ENCODE results near the gene LDLRAD4.
"Not testable (repeated sequence)": the region's sequence is repeated elsewhere in the genome, so short reads cannot be mapped to it uniquely, and the experiment has no call there.

The LDLRAD4 gene

DNA sequence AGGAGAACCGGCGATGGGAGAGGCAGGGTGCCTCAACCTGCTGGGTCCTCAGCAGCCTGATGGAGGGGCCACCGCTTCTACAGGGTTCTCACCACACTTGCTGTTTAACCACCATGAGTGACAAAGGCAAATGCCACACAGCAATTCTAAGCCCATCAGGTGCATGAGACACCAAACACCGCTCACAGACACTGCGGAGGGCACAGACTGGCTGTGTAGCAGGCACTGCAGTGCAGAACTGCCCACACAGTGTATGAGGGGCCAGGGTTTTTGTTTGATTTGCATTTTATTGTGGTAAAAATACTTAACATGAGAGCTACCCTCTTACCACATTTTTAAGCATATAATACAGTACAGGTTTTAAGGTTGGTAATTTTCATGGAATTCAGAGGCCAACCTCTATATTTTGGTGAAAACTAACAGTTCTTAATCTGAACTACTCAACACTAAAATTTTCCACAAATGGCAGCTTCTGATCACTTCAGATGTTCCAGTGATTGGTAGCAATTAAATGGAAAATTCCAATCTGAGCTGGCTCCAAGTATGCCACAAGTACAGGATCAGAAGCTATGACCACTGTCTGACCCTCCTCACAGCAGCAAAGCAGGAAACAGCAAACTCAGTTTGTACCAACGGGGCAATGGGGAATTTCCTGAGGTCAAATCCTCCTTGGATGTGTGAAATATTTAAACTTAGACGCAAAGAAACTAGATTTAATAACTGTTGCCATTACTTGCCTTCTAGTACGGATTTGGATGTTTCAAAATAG lies 440.1 kb downstream of the LDLRAD4 start:
- no peak for DNase-seq (ENCODE audit: low read depth in 2 of 2)

DNA sequence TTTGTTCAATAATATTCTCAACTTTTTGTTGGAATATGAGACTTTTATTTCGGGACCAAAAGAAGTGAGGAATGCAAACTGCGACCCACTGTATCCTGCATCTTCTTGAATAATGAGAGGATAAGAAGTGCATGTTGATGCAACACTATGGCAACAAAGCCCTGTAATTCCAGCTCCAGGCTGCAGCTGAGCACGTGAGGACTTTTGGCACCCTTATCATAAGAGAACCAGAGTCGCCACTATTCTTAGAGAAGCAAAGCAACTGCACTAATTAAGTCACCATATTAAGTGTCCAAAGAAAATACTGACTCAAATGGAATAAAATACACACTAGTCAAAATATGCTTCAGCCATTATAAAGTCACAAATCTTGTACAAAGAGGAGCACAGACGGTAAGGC lies 441.9 kb downstream of the LDLRAD4 start:
- no peak for DNase-seq (ENCODE audit: low read depth in 2 of 2)

DNA sequence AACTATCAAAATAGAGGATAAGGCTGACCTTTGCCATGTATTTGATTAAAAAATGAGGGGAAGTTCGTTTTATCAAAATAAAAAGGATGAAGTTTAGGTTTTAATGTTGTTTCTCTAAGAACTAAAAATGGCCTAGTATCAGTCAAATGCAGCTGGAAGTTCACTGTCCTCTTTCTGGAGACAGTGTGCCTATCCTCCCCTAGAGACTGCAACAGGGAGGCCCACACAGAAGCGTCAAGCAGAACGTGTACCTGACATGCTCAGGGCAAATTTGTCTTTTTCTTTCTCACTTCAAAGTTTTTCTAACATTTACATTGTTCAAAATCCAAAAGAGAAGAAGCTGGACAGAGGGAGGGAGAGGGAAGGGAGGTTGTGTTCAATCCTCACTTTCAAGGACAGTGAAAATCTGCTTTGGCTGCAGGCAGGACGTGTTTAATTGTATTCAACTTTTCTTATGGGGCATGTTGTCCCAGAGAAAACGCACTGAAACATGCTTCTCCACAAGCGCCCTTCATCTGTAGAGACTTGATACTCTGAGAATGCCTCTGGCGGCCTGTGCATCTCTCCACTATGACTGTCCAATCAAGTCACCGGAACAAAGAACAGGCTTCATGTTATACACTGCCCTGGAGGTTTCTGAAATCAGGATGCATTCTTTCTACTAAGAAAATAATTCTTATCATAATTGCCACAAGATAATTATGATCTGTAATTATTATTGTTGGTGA lies 442.7 kb downstream of the LDLRAD4 start:
- no peak for DNase-seq (ENCODE audit: low read depth in 2 of 2)

DNA sequence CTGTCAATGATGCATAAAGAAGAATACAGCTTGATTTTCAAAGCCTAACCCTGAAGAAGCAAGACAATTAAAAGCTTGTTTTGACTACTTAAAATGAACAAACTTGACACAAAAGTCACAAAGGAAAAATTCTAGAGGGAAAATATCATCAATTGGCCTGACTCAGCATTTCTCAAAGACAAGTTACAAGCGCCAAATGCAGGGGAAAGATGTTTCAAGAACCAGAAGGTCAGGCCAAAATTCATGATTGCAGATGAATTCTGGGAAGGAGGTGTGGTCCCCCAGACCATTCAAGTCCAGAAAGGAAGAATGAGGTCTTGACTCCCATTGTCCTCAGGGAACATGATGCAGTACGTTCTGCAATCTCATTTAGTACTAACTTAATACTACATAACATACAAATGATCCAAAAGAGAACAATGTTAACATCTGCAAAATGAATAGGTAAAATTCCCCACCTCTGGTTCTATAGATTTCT lies 443.3 kb downstream of the LDLRAD4 start:
- DNase-seq (ENCODE audit: low read depth in 2 of 2), result no peak

DNA sequence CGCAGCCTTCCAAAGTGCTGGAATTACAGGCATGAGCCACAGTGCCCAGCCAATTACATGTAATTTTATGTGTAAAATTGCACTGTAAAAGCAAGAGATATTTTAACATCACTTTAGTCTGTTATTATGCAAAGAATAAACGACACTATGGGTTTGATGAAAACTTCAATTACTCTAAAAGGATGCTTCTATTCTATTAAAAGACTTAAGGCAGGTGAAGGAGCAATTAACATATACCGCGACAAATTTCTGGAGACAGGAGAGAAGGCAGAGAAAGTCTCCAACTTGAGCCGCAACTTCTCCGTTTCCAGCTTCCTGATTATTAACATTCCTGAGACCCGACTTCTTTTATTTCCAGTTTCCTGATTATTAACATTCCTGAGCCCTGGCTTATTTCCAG lies 454.1 kb downstream of the LDLRAD4 start:
- no peak for DNase-seq (ENCODE audit: low read depth in 2 of 2)

DNA sequence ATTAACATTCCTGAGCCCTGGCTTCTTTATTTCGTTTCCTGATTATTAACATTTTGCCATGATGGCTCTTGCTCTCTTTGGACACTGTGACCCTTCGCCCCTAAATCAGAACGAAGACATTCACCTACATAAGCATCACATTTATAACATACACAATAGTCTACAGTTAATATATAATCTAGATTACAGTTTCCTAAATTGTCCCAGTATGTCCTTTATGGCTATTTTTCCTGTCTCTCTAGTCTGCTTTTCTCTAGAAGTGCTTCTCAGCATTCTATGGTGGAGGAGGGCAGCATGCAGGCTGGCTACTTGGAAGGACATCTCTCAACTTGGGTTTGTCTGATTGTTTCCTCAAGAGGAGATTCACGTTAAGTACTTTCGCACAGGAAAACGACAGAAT lies 457.9 kb downstream of the LDLRAD4 start:
- DNase-seq (ENCODE audit: low read depth in 2 of 2), result no peak

DNA sequence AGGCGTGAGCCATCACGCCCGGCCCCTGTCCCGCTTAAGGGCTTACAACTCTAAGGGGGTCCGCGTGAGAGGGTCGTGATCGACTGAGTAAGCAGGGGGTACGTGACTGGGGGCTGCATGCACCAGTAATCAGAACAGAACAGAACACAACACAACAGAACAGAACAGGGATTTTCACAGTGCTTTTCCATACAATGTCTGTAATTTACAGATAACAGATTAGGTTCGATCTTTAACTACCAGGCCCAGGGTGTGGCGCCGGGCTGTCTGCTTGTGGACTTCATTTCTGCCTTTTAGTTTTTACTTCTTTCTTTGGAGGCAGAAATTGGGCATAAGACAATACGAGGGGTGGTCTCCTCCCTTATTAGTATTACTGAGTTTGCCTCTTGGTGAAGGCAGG lies 458.8 kb downstream of the LDLRAD4 start:
- not testable (repeated sequence) for DNase-seq (ENCODE audit: low read depth in 2 of 2)

DNA sequence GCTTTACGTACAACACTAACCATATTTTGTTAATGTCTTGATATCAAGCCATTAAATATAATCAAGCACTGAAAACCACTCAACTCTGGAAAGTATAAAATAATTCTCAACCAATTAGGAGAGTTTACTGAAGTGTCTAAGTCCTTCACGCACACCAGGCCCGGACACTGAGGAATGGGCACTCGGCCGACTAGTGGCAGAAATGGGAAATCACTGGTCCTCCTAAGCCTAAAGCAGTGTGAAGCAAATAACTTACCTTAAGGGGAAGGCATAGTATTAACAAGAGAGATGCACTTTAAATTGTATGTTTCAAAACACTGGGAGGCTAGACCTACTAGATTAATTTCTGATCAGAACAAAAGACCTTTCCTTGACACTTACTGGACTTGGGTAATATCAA lies 462.1 kb downstream of the LDLRAD4 start:
- no peak for DNase-seq (ENCODE audit: low read depth in 2 of 2)

DNA sequence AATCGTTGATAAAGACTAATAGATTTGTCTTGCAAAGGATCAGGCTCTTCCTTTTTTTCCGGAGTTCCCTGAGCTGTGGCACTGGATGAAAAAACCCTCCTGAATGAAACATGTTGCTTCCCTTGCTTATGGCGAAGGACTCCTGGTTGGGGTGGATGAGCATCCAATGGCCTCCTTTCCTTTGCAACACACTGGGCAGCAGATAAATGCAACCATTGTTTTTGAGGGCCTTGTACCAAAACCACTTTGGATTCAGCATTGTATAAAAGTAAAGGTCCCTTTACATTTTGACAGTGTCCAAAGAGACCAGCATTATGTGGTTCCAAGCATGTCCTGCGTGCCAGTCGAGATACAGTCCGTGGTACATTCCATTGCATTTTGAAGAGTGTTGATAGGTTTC lies 463.1 kb downstream of the LDLRAD4 start:
- no peak for DNase-seq (ENCODE audit: low read depth in 2 of 2)

DNA sequence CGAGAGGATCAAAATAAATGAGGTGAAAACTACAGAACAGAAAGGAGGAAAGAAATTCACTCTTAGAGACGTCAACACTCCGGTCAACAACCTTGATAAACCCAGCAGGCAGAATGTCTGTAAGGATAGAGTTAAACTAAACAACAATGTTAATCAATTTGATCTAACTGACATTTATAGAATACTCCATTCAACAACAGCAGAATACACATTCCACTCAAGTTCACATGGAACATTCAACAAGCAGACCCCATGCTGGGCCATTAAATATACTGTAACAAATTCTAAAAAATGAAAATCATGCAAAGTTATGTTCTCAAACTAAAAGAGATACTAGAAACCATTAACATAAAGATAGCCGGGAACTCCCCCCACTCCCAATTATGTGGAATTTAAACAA lies 466.0 kb downstream of the LDLRAD4 start:
- DNase-seq (ENCODE audit: low read depth in 2 of 2), result no peak

DNA sequence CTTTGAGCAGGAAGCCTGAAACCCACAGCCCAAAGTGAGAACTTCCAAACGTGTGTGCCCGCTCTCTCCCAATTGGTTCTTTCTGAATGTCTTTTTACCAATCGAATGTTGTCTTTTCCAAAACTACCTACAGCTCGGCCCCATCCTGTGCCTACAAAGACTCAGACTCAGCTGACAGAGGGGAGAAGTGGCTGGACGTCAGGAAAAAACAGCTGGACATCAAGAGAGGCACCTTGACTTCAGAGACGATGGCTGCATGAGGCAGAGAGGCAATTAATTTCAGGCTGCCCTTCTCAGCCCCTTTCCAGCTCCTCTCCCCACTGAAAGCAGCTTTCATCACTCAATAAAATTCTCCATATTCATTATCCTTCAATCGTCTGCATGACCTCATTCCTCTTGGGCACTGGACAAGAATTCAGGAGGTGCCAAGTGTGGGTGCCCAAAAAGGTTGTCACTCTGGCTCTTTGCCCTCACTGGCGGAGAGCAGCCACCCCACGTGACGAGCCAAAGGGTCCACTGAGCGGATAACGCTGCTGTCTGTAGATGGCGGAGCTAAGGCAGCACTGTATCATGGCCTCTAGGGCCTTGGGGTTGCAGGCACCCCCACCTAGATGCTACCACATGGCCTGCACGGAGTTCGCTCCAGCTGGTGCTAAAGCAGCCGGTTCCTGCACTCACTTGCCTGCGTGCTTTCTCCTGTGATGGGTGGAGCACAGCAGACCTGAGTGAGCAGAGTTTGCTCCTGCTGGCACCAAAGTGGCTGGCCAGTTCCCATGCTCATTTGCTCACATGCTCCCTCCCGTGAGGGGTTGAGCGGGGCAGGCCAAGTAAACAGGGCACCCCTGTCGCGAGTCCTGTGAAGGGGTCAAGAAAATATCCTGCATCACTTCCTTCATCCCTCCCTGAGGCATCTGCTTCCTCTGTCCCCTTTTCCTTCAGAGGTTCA lies 469.9 kb downstream of the LDLRAD4 start:
- DNase-seq (ENCODE audit: low read depth in 2 of 2), result no peak

DNA sequence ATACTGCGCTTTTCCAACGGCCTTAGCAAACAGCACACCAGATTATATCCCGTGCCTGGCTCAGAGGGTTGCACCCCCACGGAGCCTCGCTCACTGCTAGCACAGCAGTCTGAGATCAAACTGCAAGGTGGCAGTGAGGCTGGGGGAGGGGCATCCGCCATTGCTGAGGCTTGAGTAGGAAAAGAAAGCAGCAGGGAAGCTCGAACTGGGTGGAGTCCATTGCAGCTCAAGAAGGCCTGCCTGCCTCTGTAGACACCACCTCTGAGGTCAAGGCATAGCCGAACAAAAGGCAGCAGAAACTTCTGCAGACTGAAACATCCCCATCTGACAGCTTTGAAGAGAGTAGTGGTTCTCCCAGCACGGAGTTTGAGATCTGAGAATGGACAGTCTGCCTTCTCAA lies 471.5 kb downstream of the LDLRAD4 start:
- DNase-seq (ENCODE audit: low read depth in 2 of 2), result not testable (repeated sequence)

DNA sequence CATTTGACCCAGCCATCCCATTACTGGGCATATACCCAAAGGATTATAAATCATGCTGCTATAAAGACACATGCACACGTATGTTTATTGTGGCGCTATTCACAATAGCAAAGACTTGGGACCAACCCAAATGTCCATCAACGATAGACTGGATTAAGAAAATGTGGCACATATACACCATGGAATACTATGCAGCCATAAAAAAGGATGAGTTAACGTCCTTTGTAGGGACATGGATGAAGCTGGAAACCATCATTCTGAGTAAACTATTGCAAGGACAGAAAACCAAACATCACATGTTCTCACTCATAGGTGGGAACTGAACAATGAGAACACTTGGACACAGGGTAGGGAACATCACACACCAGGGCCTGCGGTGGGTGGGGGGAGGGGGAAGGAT lies 476.8 kb downstream of the LDLRAD4 start:
- DNase-seq (ENCODE audit: low read depth in 2 of 2), result not testable (repeated sequence)

DNA sequence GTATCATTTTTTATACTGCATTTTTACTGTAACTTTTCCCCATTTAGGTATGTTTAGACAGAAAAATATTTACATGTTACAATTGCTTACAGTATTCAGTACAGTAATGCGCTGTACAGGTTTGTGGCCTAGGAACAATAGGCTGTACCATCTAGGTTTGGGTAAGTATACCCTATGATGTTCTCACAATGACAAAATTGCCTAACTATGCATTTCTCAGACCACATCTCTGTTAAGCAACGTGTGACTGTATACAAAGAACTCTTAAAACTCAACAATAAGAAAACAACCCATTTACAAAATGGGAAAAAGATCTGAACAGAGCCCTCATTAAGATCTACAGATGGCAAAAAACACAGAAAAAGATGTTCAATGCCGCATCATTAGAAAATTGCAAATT lies 478.4 kb downstream of the LDLRAD4 start:
- DNase-seq (ENCODE audit: low read depth in 2 of 2), result no peak

DNA sequence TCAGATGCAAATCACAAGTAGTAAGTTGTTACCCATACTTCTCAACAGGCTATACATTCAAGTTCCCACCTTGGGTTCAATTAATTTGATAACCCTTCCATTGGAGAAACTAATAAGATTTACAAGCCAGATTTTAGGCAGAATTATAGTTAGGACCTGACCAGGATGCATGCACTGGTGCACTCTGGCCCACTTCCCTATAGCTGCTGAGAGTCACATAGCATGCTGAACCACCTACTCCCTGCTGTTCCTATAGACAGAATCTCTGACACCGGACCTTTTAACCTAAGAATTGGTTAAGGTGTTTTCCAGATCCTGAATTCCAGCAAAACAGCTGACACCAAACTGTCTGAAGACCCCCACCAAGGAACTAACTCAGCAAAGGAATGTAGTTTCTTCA lies 481.6 kb downstream of the LDLRAD4 start:
- no peak for DNase-seq (ENCODE audit: low read depth in 2 of 2)
